GM18909 (cell line): ENCODE measurements around the gene SLC6A19.

Experiments used
- ATAC-seq: cut with Tn5 transposase; IDR thresholded peaks from one replicate; pipeline ENCODE4 v1.9.1; 2021; ENCODE audit warnings: mild to moderate bottlenecking; ENCODE audit not compliant: unreplicated experiment, poor library complexity

SLC6A19 gene

DNA sequence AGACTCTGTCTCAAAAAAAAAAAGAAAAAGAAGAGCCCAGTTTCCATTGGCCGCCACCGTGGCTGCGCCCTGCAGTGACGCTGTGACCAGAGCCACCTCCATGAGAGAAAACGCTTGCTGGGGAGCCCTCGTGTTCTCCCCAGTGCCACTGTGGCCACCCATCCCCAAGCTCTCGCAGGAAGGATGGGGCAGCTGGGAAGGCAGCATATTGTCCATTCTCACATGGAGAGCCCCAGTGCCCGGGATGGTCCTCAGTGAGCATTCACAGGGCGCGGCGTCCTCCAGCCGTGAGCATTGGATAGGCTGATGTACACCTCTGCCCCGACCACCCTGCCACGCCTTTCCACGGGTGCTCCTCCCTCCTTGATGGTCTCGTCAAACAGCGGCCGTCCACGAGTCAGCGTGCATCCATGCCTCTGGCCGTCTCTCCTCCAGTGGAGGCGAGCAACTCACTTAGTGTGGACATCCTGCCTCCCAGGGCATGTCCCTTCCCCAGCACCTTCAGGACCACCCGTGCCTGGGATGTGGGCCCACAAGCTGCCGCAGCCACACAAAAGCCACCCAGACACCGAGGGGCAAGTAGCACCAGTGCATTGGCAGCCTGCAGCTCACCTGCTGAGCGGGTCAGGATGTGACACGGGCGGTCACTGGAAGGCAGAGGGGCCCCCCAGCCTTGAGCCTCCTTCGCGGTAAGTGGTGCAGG lies 23.4 kb upstream of the SLC6A19 start:
- no peak for ATAC-seq

DNA sequence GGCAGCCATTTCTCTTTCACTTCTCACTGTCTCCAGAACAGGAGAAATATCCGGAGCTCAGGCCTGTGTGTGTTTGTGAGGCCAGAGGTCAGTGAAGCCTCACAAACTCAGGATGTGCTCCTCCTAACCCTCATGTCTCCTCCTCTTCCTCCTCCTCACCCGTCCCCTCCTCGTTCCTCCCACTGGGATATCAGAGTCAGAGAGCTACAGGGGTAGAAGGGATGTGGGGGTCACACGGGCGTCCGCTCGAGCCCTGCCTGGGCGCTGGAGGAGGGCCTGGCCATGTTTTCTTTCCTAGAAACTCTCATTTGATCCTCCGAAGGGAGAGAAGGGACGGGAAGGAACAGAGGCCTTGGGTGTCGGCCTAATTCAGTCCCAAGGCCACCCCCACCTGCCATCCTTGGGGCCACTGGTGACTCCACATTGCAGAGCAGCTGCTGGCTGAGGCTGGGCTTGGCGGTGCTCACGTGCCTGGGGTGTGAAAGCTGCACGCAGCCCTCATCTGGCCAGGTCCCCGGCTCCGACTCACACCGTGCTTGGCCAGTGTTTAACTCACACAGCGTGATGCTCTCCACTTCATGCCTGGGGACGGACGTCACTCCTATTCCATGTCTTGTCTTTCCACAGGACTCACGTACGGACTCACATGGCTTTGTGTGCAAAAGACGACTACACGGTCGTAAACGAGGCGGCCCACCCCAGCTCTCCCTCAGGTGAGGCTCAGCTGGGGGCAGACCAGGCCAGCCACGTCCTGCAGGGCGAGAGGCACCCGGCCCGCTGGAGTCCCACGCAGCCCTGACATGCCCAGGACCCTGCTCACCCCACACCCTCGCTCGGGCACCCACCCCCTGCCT lies 22.6 kb upstream of the SLC6A19 start:
- no peak for ATAC-seq

DNA sequence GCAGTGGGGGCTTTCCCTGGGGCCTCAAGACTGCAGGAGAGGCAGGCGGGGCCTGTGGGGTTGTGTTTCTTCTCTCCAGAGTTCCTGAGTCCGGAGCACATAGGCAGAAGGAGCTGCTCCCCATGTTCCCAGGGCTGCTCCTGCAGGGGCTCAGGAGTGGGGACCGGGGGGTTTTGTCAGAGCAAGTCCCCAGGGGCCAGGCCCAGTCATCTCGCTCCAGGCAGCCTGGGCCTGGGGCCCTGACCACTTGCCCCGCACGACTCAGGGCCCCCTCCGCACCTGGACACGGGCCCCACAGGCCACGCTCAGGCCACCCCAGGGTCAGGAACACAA lies 22.0 kb upstream of the SLC6A19 start:
- no peak for ATAC-seq

DNA sequence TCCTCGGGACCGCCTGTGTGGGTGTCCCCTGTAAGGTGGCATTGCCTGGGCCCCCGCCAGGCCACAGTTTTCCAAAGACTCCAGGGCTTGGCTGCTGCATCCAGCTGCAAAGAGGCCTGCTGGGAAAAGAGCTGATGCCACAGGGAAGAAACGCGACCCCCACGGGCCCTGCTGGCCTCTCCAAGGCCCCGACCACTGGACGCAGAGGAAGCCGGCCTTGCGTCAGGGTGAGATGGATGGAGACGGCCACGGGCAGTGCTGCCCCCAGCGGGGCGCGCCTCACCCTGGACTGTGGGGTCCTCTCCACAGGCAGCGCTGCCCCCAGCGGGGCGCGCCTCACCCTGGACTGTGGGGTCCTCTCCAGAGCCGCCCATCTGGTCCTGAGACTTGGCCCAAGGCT lies 21.3 kb upstream of the SLC6A19 start:
- ATAC-seq, result no peak

DNA sequence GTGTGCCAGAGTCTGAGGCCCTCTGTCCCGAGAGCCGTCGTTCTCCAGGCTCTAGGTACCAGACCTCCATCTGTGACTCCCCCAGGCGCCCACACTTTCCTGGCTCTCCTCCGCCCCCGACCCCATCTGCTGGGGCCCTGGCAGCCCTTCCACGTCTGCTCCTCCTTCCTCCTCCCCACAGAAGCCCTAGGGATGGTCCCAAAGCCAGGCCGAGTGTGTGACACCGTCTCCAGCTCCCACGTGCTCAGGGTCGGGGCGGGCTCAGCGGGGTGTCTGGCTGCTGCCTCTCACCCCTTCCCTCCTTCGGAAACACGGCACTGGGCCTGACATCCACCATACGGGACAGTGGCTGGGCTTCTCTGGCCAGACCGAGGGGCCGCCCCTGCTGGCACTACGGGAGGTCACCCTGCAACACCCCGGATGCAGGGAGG lies 20.5 kb upstream of the SLC6A19 start:
- no peak for ATAC-seq

DNA sequence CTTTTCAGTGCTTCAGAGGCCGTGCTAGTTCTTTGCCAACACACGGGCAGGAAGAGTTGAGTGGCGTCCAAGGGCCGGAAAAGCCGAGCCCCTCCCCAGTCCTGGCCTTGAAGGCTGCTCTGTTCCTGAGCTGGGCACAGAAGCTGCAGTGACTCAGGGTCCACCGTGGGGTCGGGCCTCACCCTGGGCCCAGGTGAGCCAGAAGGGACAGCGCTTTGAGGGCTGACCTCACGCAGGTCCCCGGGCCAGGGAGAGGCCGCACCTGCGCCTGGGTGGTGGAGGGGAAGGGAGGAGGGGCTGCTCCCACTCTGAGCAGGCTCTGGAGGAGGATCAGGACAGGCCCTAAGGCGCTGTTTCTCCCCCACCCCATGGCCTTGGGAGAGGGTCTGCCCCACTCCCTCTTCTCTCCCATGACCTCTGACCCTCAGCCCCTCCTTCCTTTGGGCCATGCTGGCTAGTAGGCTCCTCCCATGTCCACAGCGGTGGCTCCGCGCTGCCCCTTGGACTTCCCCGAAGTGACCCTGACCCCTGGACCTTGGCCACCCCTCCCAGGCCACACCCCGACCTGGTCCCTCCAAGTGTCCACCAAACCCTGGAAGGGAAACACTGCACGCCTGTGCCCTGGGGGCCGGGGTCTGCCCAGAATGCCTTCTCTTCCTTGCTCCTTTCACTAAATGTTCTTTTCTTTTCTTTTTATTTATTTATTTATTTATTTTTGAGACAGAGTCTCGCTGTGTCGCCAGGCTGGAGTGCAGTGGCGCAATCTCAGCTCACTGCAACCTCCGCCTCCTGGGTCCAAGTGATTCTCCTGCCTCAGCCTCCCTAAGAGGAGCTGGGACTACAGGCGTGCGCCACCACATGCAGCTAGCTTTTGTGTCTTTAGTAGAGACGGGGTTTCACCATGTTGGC lies 19.7 kb upstream of the SLC6A19 start:
- no peak for ATAC-seq

DNA sequence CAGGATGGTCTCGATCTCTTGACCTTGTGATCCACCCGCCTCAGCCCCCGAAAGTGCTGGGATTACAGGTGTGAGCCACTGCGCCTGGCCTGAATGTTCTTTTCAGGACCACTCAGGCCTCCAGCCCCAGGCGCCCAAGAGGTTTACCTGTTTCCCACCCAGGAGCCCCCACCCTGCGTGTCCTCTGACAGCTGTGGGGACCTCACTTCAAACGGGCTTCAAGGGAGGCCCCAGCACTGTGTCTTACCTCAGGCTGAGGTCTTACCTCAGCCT lies 19.1 kb upstream of the SLC6A19 start:
- no peak for ATAC-seq

DNA sequence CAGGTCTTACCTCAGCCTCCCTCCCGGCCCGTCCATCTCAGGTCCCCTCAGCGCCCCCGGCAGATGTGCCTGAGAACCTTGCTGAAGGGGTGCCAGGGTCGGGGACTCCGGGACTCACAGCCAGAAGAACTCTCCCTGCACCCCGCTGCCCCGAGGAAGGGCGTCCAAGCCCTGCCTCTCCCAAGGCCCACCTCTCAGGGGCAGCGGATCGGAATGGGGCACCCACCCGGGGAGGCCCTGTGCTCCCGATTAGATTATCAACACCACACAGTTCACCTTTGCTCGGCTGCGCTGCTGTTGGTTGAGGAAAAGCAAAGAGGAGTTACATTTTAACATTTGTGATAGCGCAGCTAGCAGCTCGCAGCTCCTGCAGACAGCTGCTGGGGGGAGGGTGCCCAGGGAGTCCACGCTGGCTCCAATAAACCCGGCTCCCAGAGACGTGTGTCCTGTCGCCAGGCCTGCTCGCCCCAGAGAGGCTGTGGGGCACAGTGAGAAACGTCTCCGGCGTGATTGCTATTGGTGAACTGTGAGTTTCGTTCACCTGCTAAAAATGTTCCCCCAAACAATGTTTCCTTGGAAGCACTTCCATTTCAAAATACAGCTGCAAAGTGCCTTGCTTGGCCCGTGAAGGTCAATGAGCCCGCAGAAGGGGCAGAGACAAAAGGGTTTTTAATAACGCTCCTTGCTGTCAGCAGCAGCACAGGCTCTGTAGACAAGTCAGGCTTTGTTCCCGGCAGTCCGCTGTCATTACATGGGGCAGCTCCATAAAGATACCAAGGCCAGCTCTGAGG lies 18.6 kb upstream of the SLC6A19 start:
- ATAC-seq, result no peak

DNA sequence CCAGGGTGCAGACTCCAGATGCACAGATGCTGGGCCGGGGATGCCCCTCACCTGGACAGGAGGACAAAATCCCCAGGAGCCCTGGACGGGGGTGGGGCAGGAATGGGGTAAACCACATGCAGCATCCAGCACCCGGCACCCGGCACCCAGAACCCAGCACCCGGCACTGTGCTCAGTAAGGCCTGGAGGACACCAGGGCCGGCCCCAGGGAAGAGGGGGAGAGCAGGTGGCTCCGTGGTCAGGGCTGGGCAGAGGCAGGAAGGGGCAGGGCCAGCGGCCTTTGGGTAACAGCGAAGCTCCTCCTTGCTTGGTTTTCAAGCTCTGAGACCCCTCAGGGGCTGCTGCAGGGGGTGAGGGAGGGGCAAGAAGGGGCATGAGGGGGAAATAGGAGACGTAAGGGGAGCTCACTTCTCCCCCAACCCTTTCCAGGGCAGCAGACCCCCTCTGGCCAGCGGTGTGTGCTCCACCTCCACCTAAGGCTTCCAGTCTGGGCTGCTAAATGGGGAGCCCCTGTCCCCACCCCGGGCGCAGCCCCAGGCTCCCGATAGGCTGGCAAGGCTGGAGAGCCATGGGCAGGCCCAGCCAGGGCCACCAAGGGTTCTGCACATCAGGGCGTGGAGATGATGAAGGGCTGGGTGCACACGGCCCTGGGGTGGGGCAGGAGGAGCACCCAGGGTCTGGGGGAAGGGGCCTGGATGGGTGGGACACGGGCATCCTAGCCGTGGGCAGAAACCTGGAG lies 17.8 kb upstream of the SLC6A19 start:
- ATAC-seq, result no peak

DNA sequence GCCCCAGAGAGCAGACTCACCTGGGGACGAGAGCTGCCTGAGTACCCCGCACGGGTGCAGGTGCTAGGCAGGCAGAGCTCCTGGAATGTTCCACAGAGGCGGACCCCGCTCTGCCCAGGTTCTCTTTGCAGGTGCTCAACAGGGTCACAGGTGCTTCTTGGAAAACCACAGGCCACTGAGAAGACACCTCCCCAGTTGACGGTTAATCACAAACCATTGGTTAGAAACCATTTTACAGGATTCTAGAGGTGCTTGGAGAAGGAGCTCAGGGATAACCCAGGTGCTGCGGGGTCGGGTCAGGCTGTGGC lies 17.3 kb upstream of the SLC6A19 start:
- no peak for ATAC-seq

DNA sequence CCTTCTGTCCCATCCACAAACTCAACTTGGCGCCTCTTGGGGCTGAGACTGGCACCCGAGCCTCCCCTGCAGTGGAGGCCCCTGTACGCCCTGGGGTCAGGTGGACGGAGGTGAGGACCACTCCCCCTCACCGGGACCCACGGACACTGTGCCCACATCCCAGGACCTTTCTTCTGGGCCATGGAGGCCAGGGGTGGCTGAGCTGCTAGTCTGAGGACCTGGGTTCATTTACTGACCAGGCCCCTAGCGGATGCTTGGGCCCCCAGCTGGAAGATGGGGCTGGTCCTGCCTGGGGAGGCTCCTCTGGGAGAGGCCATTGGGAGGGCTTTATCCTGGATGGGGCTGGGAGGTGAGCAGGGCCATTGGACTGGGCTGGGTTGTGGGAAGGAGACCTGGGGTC lies 16.9 kb upstream of the SLC6A19 start:
- ATAC-seq, result no peak

DNA sequence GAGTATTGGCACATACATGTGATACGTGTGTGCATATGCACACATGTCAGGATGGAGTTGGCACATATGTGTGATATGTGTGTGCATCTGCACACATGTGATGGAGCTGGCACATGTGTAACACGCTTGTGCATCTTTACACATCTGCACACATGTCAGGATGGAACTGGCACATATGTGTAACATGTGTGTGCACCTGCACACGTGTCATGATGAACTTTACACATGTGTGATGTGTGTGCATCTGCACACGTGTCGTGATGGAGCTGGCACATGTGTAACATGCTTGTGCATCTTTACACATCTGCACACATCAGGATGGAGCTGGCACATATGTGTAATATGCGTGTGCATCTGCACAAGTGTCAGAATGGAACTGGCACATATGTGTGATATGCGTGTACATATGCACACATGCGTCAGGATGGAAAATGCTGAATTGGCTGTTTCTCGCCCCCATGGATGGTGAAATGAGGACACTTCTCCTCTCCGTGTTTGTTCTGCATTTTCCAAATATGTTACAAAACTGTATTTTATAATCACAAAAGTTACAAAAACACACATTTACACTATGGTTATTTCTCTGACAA lies 16.3 kb upstream of the SLC6A19 start:
- no peak for ATAC-seq

DNA sequence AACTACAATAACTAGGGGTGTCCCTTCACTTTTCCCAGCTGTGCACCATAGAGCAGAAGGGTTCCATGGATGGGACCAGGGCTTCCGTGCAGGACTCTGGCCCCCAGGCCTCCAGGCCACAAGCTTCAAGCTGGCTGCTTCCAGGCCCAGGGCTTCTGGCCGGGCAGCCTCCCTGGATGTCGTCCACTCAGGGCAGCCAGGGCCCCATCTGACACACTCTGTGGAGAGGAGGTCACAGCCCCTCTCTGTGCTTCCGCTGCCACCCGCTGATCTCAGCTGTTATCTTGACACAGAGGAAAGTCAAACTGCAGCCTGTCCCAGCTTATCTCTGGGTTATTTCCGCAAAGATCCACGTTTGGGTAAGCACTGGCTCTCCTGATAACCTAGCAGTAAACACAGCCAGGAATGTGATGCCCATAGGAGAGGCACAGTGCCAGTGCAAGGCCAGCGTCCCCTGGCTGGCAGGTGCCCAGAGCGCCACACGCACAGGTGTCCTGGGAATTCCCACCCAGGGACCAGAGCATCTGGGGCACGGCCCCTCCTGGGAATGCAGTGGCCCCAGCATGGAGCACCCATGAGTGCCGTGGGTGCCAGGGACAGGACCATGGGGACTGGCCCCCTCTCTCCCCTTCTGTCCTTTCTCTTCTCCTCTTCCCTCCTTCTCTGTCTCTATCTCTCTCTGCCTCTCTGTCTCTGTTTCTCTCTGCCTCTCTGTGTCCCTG lies 15.6 kb upstream of the SLC6A19 start:
- ATAC-seq, result no peak

DNA sequence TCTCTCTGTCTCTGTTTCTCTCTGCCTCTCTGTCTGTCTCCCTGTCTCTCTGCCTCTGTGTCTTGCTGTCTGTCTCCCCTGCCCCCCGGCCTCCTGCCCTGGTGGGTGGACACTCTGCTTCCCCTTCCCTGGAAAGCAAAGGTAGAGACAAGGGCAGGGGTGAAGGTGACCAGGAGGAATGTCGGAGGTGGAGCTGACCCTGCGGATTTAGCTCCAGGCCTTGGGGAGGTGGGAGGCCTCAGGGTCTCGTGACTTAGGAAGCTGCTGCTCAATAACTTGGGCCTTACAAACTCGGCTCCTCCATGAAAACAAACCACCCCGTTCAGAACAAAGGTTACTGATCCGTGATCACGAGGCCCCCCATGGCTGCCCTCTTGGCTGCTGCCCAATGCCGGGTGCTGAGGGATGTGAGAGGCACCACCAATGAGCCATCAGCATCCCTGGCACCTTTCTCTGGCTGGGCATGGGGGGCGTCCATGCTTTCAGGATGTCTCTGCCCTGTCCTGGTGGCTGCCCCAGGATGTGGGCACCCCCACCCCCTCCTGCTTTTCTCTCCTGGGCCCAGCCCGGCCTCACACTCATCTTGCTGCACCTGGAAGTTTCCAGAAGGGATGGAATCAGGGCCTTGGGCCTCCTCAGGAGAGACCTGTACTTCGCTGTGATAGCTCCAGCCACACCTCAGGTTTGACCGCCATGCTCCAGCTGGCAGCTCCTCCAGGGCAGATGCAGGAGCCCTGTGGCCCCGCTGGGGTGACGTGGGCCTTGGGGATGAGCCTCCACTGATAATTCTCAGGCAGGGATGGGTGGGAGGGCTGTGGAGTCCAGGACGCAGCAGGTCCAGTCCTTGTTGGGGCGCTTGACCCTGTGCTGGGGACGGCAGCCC lies 14.8 kb upstream of the SLC6A19 start:
- no peak for ATAC-seq

DNA sequence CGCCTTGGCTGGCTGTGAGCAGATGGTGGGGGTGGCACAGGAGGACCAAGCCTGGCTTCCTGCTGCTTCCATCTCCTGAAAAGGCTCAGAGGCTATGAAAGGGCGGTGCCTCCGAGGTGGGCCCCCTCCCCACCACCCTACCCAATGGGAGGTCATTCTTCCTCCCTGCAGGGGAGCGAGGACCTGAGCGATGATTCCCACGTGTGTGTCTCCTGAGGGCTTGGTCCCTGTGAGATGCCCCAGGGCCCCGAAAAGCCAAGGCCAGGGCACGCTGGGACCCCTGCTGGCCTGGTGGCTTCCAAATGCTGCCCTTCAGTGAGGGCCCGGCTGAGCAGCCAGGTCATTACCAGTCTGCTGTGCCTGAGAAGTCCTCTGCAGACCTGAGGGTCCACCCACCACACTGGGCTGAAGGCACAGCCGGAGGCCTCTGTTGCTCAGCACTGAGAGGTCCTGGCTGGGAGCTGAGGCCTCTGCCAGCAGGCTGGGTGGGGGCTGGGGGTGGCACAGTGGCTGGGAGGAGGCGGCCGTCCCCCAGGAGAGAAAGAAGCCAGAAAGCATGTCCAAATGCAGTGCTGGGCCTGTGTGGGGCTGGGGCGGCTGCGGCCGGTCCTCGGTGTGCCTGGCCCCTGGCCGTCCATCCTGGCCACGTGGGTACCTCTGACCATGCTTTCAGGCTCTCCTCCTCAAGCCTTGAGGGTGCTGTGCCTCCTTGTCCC lies 14.0 kb upstream of the SLC6A19 start:
- ATAC-seq, result no peak

DNA sequence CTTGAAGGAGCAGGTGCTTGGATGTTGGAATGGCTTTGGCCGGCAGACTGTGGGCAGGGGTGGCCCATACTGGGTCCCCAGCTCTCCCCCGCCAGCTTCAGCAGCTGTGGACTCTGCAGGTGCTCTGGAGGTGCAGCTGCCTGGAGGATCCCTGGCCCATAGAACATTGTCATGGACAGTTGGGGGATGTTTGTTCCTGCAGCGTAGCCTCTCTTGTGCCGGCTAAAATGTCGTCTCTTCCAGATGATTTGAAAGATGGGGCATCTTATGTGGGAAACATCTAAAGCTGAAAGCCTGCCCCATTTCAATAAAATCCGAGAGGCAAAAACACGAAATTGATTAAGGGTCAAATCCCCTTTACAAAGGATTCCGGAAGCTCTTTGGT lies 13.5 kb upstream of the SLC6A19 start:
- ATAC-seq, result no peak

DNA sequence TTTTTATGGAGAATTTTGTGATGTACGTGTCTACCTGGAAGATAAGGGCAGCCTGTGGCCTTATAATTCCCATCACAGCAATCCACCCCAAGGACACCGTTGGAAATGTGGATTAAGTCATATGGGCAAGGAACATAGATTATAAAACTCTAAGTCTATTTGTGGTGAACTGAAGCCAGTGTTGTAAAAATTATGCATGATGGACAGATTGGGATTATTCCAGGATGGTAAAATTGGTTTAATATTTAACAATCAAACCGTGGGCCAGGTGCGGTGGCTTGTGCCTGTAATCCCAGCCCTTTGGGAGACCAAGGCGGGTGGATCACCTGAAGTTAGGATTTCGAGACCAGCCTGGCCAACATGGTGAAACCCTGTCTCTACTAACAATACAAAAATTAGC lies 12.9 kb upstream of the SLC6A19 start:
- no peak for ATAC-seq
